ENCODE results near the gene ADGRF4. TPM values are rescaled to one million over a fixed set of nuclear protein-coding genes. Genes with fewer than 3 reads are reported as not detected.

Gene ADGRF4
- total and polyA plus RNA-seq, 2 of the 8 experiments (the other 6 are each of a cell fraction or from before 2014, with no cell fraction given), result 0.02 TPM; not detected in 1

- CTCF ChIA-PET (ENCODE audit: partially characterized antibody), result no interaction called here
- TF ChIP-seq EZH2 (IDR thresholded peaks at IDR 0.05; ENCODE audit: low read depth, low read length, severe bottlenecking) (no peak), RNF2 (IDR thresholded peaks at IDR 0.05; ENCODE audit: borderline replicate concordance, low read depth, low read length, missing control alignments, poor library complexity, severe bottlenecking) (no peak), SRF (IDR thresholded peaks at IDR 0.05; ENCODE audit: low read depth, low read length) (no peak), CBX5 (IDR thresholded peaks at IDR 0.05; ENCODE audit: low read depth, low read length) (no peak), BACH1 (IDR thresholded peaks at IDR 0.05; ENCODE audit: low read length) (no peak), RAD21 (IDR thresholded peaks at IDR 0.05 in 1 of 2, conservative IDR thresholded peaks at IDR 0.05 in 1 of 2; ENCODE audit: low read depth in 2 of 2, low read length in 2 of 2) (no peak), CBX8 (IDR thresholded peaks at IDR 0.05; ENCODE audit: borderline replicate concordance, low read depth, low read length) (no peak), USF2 (IDR thresholded peaks at IDR 0.05; ENCODE audit: low read length) (no peak)
Measured at GRCh38 chr6:47701363-47701762, 3.0 kb downstream of the ADGRF4 start.

More at GRCh38 chr6:47701363-47701762, 3.0 kb downstream of the ADGRF4 start:
- Histone ChIP-seq H3K56ac (replicated peaks; ENCODE audit: insufficient read length, low read depth, low read length) (no peak overlapping the region), H3K4me3 (ENCODE audit: extremely low read depth in 1 of 4, insufficient read depth in 2 of 4, low read depth in 3 of 4, low read length in 4 of 4) (no peak overlapping the region), H2BK20ac (ENCODE audit: low read length) (no peak overlapping the region), H3K36me3 (ENCODE audit: control insufficient read depth in 2 of 4, insufficient read depth in 4 of 4, low read length in 3 of 4) (no peaks in the 10 kb centered on the region), H3K4me2 (ENCODE audit: insufficient read depth in 1 of 2, low read depth in 2 of 2, low read length in 2 of 2) (no peak overlapping the region), H4K5ac (ENCODE audit: insufficient read length, low read depth, low read length) (no peak overlapping the region), H4K8ac (ENCODE audit: extremely low read depth, insufficient read depth, low read length) (no peak overlapping the region), H3K27me3 (replicated peaks in 1 of 4; ENCODE audit: control insufficient read depth in 3 of 4, extremely low read depth in 1 of 4, insufficient read depth in 3 of 4, low read length in 3 of 4) (no peaks in the 10 kb centered on the region), H2BK5ac (ENCODE audit: low read depth, low read length) (no peak overlapping the region), H3K79me1 (ENCODE audit: low read depth, low read length) (no peaks in the 10 kb centered on the region), H2AK5ac (ENCODE audit: low read depth, low read length) (no peak overlapping the region), H3K14ac (ENCODE audit: insufficient read length) (no peak overlapping the region), H3K79me2 (ENCODE audit: control insufficient read depth in 1 of 2, insufficient read depth in 2 of 2, low read length in 2 of 2) (no peaks in the 10 kb centered on the region), H3K18ac (ENCODE audit: extremely low read depth, low read length) (no peak overlapping the region), H3K9me3 (ENCODE audit: insufficient read depth in 2 of 2, low read depth in 1 of 2, low read length in 1 of 2) (no peaks in the 10 kb centered on the region), H4K91ac (replicated peaks; ENCODE audit: insufficient read length, low read length) (no peak overlapping the region), H3K23me2 (ENCODE audit: low read depth, low read length) (no peaks in the 10 kb centered on the region), H3K27ac (ENCODE audit: low read depth, low read length) (no peak overlapping the region), H4K20me1 (replicated peaks in 1 of 2; ENCODE audit: control insufficient read depth in 1 of 2, insufficient read depth in 2 of 2, low read length in 2 of 2) (no peaks in the 10 kb centered on the region), H3K23ac (ENCODE audit: insufficient read length) (no peak overlapping the region), H2BK120ac (replicated peaks; ENCODE audit: low read depth, low read length) (no peak overlapping the region), H3K9ac (replicated peaks in 1 of 4; ENCODE audit: extremely low read depth in 1 of 4, low read depth in 3 of 4, low read length in 3 of 4) (no peak overlapping the region), H2AFZ (ENCODE audit: low read length) (no peak overlapping the region), H3K4me1 (replicated peaks in 1 of 4; ENCODE audit: control insufficient read depth in 3 of 4, insufficient read depth in 4 of 4, low read length in 3 of 4) (peaks cover 0 to 7% (median 4%) of the 10 kb centered on the region in 4 experiments; a peak in 2 of 7 replicates), H2BK12ac (ENCODE audit: low read depth, low read length) (no peak overlapping the region), H2BK15ac (ENCODE audit: low read length) (no peak overlapping the region), H3K4ac (replicated peaks; ENCODE audit: insufficient read length, low read depth, low read length) (no peak overlapping the region)
- DNase-seq (ENCODE audit: low read depth in 1 of 2, low spot score in 2 of 2) (no peak), FAIRE-seq (no peak)
- 64% methylated on average over 4 of the region's 4 CpGs; no CpG with 5 or more reads in 1 of the 2 experiments for WGBS, 2 experiments (ENCODE audit: extremely low coverage in 1 of 2, insufficient coverage in 1 of 2, insufficient read length in 1 of 2, insufficient replicate concordance in 2 of 2, low coverage in 1 of 2, low lambda C conversion rate in 2 of 2, missing lambda C conversion rate in 1 of 2)
- POLR2A ChIA-PET (ENCODE audit: partially characterized antibody), result no interaction called here

Measured in H1 (cell line).